ENCODE data around the gene SPAG8. TPM values are rescaled to one million over a fixed set of nuclear protein-coding genes. Genes with fewer than 3 reads are reported as not detected.

The SPAG8 gene
- total and polyA plus RNA-seq, 10 of the 15 experiments (the other 5 are each of a cell fraction or from before 2014, with no cell fraction given) = 0.40 to 1.1 (median 0.72) TPM

- Histone ChIP-seq H3K4me3 (no peak overlapping the region), H3K9ac (ENCODE audit: control insufficient read depth, insufficient read depth, low read length) (no peak overlapping the region), H3K9me3 (replicated peaks; ENCODE audit: control insufficient read depth, insufficient read depth, low read length) (no peaks in the 10 kb centered on the region), H3K4me1 (ENCODE audit: control insufficient read depth, insufficient read depth, low read length) (no peaks in the 10 kb centered on the region), H3K27ac (ENCODE audit: control insufficient read depth, insufficient read depth) (no peak overlapping the region), H3K79me2 (ENCODE audit: control insufficient read depth, insufficient read depth, low read length) (no peaks in the 10 kb centered on the region), H2AFZ (ENCODE audit: control insufficient read depth, low read depth, low read length) (no peak overlapping the region), H3K36me3 (ENCODE audit: control insufficient read depth in 2 of 2, insufficient read depth in 2 of 2, low read length in 1 of 2) (peaks cover 2 to 6% of the 10 kb centered on the region in 2 experiments), H3K27me3 (replicated peaks in 1 of 2; ENCODE audit: control insufficient read depth in 2 of 2, insufficient read depth in 2 of 2, low read length in 1 of 2) (no peaks in the 10 kb centered on the region), H4K20me1 (ENCODE audit: control insufficient read depth, insufficient read depth) (no peaks in the 10 kb centered on the region), H3K4me2 (ENCODE audit: control insufficient read depth, insufficient read depth) (no peak overlapping the region)
- ChIA-PET RAD21 (ENCODE audit: unreplicated experiment) (no interaction called here), SMC1A (ENCODE audit: uncharacterized antibody, unreplicated experiment) (interaction anchor here (1.2 to 1.6 kb wide), 3 partner anchors 11 to 23 kb away, joined by 3 to 7 read pairs (median 3); no protein-coding TSS in a partner anchor), POLR2A (interaction anchor here (0.6 kb wide), 1 partner anchor 123 kb away, joined by 4 read pairs; no protein-coding TSS in a partner anchor), CTCF (interaction anchor here (2.0 to 3.9 kb wide), 2 partner anchors 43 to 99 kb away, joined by 6 to 13 read pairs; no protein-coding TSS in a partner anchor)
- no peak for FAIRE-seq
- intact Hi-C loops (cut with micrococcal nuclease; ENCODE audit: unreplicated experiment) = no loop called here
- in situ Hi-C loops (cut with MboI) = no loop called here
- TF ChIP-seq NR2F1 (conservative IDR thresholded peaks at IDR 0.05) (no peak), ZNF24 (IDR thresholded peaks at IDR 0.05) (no peak), JUND (IDR thresholded peaks at IDR 0.05; ENCODE audit: low read depth, low read length) (no peak), SMC3 (IDR thresholded peaks at IDR 0.05; ENCODE audit: borderline replicate concordance, low read length) (no peak), BRCA1 (IDR thresholded peaks at IDR 0.05; ENCODE audit: low read depth, low read length) (no peak), MTA2 (IDR thresholded peaks at IDR 0.05; ENCODE audit: low read depth) (no peak), USF1 (IDR thresholded peaks at IDR 0.05; ENCODE audit: borderline replicate concordance, extremely low read length, insufficient read depth, low read depth, low read length) (no peak)
- TF ChIP-seq, protein P1, sequence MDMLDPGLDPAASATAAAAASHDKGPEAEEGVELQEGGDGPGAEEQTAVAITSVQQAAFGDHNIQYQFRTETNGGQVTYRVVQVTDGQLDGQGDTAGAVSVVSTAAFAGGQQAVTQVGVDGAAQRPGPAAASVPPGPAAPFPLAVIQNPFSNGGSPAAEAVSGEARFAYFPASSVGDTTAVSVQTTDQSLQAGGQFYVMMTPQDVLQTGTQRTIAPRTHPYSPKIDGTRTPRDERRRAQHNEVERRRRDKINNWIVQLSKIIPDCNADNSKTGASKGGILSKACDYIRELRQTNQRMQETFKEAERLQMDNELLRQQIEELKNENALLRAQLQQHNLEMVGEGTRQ (IDR thresholded peaks at IDR 0.05; ENCODE audit: borderline replicate concordance, low read depth, low read length) = no peak
- TF ChIP-seq, protein P2, sequence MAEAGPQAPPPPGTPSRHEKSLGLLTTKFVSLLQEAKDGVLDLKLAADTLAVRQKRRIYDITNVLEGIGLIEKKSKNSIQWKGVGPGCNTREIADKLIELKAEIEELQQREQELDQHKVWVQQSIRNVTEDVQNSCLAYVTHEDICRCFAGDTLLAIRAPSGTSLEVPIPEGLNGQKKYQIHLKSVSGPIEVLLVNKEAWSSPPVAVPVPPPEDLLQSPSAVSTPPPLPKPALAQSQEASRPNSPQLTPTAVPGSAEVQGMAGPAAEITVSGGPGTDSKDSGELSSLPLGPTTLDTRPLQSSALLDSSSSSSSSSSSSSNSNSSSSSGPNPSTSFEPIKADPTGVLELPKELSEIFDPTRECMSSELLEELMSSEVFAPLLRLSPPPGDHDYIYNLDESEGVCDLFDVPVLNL (IDR thresholded peaks at IDR 0.05; ENCODE audit: low read depth, low read length) = no peak
- no peak for ATAC-seq
- no TSS peak for BruUV-seq (replicated peaks)
- no peak for DNase-seq (ENCODE audit: low read depth, low spot score)
Measured at GRCh38 chr9:35783418-35783817, 28.6 kb downstream of the SPAG8 start.

All from GM12878 (cell line).